GM18498 (cell line): ENCODE measurements around the gene LRIG1.

Source experiments
- ATAC-seq: cut with Tn5 transposase; IDR thresholded peaks from one replicate; pipeline ENCODE4 v1.9.1; 2021; ENCODE audit warnings: mild to moderate bottlenecking, moderate library complexity; ENCODE audit not compliant: unreplicated experiment

The LRIG1 gene

DNA sequence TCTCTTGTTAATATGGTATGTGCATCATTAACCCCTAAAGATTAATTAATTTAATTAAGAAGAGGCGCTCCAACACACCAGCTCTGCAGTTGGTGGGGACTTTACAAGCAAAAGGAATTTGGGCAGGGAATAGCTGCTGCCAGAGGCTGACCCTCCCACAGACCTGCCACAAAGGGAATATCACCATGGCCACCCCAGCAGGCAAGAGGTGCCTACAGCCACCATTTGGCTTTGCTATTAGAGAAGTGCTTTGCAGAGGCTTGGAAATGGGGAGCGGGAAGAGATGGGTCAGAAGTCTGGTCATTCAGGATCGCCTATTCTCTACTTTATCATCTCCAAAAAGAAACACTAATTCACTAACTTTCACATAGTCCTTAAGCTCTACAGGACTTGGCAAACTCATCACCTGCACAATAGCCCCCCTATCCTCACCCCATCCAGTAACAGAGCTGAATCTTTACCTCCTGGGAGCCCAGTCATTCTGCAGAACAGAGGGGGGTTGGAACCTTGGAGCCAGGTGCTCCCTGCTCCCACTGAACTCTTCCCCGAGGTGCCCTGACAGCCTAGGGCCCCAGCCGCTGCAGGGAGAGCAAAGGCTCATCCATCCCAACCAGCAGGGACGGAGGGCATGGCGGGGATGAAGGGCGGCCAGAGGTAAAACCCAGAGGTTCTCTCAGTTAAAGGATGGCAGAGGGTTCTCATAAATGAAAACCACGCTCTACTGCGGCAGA is 29.7 kb downstream of the LRIG1 start:
- ATAC-seq: no peak

DNA sequence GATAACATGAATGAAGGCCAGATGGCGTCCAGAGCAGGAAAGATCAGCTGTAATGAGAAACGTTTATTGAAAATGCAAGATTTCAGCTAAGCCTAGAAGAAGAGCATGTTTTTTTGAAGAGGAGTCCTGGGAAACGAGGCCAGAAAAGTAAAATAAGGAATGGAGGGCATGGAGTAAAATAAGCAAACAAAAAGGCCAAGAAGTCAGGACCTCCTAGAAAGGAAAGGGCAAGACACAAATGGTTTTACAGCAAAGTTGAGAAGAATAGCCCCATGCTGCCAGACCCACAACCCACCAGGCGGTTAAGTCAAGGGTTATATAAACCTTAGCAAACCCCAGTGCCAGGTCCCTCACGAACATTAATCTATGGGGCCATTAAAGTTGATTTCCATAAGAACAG is 30.5 kb downstream of the LRIG1 start:
- no peak for ATAC-seq

DNA sequence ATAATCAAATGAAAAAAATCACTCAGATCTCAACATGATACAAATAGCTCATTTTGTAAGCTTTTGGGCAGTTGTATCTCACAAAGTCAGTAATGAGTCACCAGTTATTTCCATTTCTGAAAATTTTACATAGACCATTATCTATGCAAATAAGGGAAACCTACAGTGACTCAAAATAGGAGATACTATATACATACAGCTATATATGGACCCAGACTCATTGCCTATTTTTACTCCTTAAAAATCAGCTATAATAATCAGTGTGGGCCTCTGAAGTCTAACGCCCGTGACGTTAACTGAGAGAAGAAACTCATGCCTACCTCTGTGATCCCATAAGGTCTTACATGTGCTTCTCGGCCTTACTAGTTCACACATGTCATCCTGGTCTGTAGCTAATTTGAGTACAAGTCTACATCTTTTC is 31.6 kb downstream of the LRIG1 start:
- peak; percentile 52 for ATAC-seq

DNA sequence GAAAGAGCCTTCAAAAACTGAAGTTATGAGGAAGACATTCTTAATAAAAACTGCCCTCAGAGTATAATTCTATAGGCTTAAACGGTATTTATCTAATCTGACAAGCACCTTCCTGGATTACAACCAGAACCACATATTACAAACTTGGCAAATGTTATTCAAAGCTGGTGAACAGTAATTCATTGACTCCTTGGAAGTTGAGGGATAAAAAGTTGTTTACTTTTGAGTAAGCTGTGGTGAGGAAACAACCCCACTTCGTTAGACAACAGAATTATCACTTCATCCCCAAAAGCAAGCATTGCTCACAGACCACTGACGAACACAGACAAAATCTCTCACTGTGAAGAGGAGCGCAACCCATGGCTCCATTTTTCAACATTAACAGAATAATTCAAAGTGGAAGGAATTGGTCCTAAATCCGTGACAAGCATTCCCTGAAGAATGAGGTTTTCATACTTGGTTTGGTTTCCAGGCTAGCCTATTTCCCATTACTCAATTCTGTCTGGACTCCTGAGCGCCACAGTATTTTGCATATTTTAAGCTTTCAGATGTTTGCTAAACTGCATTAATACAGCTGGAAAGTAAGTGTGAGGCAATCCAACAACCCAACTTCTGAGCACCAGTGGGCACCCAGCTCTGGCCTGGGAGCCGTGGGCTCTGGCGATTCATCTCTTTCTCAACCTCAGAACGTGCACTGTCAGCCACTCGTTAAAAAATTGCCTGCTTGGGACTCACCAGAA is 32.7 kb downstream of the LRIG1 start:
- ATAC-seq: no peak

DNA sequence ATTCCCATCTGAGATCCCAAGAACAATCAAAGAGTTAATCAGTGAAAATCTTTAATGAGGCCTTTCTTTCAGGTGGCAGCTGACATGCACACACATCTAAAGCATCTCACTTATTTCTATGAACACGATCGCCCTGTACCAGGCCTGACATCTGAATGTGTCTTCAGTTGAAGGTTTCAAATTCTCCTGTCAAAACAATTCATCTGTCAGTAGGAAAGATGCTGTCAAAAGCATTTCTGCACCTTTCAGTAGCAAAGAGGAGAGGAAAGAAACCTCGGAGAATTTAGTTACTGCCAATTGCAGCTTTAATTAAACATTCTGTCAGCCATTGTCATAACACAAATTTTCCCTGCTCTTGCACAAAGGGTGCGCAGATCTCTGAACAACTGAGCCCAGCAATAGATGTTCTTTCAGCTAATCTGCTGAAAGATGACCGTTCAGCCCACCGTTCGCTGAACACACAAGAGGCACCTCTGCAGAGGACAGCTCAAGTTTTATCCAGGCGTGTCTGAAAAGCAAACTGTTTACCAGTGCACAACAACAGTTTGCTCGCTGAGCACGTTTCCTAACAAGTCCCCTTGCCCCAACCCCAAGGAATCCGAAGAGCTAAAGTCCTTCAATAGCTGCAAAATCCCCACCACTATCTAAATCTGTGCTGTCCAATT is 34.1 kb downstream of the LRIG1 start:
- ATAC-seq: no peak

DNA sequence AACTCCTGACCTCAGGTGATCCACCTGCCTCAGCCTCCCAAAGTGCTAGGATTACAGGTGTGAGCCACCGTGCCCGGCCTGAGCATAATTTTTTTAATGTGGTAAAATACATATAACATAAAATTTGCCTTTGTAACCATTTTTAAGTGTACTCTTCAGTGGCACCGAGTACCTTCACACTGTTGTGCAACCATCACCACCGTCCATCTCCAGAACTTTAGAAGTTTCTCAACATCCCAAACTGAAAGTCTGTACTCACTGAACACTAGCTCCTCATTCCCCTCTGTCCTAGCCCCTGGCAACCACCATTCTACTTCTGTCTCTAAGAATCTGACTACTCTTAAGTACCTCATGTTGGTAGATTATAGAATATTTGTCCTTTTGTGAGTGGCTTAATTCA is 35.2 kb downstream of the LRIG1 start:
- ATAC-seq: no peak

DNA sequence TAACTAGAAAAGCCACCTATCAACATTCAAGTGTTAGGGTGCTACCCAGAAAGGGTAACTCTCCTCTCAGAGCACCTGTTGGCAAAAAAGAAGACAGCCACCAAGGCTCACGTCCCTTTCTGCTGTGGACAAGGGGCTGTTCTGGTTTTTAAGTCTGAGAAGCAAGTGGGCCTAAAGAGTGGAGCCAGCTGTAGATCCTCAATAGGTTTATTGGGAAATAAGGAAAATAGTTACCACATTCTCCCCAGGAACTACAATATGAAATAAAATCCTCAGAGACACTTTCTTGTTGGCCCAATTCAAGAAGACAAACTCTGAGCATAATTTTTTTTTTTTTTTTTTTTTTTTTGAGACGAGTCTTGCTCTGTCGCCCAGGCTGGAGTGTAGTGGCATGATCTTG is 35.8 kb downstream of the LRIG1 start:
- no peak for ATAC-seq

DNA sequence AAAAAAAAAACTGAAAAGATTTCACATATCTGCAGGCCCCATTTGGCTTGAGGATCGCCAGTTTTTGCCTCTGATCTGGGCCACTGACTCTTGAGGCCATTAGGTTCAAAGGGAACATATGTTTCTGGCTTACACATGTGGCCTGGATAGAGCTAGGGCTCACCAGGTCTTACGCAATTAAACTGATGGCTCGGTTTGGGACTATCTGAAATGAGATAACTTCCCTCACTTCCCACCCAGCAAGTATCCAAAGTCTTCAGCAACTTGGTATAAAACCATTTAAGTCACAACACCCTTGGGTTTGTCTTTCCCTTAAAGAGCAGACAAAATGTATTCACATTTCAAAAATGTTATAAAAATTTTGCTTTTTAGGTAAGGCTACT is 36.3 kb downstream of the LRIG1 start:
- no peak for ATAC-seq

DNA sequence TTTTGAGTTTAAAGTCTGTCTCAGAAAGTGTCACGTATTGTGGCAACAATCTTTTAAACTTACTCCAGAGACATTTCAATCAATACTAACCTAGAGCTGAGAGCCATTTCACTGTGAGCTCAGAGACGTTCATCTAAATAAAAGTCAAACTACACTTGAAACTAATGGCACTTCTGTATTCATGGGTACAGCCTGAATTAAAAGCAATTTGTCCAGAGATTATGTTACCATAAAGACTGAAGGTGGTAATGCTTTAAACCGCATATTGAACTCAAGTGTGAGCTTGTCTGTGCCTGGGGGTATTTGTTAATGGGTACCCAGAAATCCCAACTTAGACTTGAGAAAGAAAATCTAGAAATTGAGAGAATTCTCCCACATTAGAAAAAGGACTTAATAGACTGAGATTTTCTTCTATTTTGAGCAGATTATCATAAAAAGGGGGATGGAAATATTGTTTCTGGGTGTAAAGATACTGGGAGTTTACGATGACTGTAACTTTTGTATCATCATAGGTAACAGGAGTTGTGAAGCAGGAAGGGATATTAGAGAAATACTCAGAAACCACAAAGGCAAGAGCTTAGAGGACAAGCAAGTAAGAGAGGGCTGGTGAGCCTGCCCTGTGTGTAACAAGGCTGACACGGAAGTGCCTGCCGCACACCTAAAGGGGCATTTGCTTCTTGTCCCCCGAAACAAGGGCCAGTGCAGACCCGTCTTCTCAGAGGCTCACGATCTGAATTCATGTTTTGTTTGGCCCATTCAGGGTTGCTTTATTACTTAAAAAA is 36.9 kb downstream of the LRIG1 start:
- ATAC-seq: no peak

DNA sequence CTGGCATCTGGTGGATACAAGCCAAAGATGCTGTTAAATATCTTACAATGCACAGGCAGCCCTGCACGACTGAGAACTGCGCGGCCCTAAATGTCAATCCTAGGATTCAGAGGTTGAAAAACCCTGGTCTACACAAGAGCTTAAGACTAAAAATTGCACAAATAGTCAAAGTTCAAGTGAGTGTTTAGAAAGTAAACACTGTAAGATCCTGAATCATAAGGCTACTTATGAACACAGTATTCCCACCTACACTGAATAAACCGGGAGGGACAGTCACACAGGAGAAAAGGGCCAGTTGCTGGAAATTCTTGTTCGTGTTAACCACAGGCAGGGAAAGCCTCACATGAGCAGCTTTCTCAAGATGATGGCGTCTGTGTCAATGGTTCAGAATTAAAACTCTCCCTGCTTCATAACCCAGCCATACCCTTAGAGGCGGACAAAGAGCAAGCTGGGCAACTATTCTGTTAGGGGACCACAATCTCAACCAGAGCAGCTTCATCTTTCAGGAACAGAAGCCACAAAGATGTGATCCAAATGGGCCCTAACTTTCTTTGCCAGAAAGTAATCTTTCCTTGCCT is 37.7 kb downstream of the LRIG1 start:
- ATAC-seq: no peak

DNA sequence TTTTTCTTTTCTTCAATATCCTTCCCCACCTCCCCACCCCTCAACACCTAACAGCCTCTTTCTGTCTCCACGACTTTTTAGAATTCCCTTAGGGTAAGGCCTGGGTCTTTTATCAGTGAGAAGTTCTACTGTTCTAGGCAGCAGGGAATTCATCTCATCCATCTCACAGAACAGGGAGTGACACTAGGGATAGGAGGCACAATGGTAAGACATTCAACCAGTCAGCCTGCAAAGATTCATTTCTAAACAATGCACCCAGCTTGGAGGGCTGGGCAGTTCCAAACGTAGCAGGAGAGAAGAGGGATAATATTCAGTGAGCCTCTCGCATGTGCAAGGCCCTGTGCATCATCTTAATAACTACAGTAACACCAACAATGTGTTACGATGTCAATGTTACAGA is 43.6 kb downstream of the LRIG1 start:
- no peak for ATAC-seq

DNA sequence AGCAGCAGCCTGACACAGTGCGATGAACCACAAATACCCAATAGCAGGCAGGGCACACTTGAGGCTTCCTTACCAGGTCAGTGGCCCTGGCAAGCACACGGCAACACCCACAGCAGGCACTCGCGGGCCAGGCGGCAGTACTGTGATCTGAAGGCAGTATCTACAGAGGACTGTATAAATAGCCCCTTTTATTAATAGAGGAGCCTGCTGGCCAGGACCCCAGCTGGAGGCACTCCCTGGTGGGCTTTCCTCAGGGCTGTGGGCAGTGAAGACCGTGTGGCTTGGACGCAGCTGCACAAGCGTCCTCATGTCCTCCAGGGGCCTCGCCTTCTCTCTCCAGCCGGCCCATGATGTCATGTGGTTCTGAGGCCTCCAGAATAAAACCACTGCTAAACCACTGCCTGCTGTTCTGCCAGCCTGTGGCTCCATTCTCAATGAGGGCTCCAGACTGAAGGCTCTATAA is 44.1 kb downstream of the LRIG1 start:
- no peak for ATAC-seq

DNA sequence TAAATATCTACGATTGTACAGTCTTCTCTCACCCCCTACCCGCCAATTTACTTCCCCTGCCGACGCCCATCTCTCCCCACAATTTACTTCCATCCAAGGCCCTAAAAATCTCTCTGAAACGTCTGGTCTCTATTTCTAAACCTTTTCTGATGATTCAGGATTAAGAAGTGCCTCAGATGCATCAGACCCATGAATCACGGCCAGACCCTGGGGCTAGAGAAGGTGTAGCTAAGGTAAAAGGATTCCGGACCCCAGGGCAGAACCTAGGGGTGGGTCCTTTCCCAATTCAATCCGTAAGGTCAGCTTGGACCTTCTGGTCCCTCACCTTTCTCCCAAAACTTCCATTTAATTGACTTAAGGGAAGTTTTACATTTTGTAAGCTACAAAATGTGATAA is 46.4 kb downstream of the LRIG1 start:
- no peak for ATAC-seq

DNA sequence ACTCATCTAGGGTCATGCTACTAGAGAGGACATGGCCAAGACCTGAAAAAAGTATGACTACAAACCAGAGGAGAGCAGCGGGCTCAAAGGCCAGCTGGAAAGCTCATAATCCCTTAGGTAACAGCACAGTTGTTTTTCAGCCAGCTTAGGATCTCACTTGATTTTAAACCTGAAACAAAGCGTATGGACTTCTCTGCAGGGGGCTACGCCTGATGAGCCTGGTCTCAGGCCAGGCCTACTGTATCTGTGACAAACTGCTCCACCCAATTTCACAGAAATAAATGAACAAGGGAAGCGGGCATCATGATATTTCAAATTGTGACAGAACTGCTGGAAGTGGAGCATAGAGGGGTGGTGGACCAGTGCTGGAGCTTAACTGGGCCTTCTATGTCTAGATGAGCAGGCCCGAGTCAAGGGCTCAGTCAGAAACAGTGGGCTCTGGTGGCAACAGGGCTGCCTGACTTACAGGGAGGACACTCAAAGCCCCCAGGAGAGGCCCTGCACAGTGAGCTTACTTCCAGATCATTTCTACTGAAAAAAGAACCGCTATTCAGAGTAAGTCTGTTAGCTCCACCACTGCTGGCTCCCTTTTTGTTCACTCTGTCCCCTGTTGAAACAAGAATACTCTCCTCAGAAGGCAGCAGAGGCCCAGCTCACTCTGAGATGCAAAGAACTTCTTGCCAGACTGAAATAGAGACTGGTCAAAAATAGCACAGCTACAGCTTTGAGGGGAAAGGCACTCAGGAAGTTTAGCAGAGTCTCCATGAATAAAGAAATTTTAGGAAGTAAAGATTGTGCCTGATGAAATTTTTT is 47.0 kb downstream of the LRIG1 start:
- ATAC-seq: no peak

DNA sequence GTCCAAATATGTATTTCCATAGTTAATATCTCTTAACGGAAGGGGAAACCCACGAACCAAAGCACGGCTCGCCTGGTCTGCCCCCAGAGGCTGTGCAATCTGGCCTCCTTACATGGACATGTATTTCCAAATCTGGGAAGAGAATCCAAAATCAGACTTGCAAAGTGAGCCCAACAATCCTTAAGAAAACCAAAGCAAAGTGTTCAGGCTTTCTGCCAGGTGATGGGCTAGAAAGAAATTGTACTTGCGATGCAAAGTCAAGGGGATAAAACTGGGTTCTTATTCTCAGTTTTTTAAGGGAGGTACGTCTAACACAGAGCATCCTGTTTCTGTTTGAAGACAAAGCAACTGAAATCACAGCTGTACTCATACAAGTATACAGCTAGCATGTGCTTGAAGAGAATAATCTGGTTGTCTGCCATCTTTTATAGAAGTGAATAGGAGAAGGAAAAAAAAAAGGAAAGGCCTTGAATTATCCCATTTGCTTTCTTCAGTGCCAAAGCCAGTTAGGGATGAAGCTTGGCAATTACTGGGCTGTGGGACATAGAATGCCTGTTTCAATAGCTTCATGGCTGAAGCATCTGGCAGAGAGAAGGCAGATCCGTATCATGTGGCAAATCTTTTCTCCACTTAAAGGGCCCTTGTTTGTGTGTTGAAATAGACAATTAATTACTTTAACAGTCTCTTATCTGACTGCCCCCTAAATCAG is 48.4 kb downstream of the LRIG1 start:
- no peak for ATAC-seq

DNA sequence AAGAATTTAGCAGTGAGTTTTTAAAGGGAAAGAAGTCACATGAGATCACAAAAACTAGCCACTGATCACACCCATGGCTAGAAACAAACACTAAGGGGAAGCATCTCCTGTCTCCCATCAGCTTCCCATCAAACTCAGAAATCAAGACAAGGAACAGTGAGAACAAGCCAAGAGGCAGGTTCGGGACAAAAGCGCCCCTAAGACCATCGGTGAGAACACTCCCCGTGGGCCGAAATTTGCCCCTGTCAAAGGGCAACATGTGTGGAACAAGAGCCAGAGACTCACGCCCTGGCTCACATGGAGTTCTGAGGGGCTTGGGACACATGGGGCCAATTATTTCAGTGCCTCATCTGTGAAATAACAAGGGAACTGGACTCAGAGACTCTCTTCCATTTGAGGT is 49.1 kb downstream of the LRIG1 start:
- ATAC-seq: no peak

DNA sequence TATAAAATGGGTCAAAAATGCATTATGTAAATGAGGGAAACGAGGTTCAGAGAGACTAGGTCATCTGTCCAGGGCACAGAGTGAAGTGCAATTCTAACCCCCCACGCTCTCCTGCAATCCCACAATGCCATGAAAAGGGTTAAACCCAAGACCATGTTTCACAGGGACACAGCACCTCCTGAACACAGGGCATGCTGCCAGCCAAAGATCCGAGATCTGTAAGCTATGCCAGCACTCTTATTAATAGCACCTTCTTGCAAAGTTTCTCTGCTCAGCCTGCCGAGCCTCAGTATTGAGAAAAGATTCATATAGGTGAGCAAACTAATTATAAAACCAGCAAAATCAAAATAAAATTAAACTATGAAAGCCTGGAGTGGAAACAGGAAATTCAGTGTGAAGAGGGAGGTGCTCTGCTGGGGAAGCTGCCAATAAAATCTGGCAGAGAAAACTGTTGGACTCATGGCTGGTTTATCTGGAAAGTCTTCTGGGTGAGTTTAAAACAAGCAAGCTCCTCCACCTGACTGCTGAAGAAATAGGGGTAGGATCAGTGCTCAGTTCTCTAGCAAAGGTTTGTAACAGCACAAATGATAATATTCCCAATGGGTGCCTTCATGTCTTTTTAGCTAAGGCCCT is 50.3 kb downstream of the LRIG1 start:
- no peak for ATAC-seq

DNA sequence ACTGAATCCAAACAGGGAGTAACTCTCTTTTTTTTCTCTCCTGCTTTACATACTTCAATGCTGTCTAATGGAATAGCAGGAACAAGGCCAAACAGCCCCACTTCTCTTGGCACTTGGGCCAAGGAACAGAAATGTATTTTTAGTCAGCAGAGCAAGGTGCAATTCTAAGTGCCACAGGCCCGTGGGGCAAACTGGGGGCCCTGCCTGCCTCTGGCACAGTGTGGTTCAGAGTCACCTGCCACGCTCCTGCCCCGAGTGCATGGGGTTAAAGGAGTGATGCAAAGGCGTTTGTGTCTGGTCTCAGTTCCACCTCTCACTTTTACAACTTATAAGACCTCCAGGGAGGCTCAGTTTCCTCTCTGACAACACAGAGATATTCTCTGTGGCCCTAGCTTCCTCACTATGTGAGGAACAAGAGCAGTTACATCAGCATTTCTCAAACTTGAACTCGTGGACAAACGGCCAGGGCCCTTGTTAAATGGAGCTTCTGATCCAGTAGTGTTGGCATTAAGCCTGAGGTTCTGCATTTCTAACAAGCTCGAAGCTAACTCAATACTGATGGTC is 51.3 kb downstream of the LRIG1 start:
- peak; percentile 74 for ATAC-seq
